ENCODE results near the gene BICRA.
A peak's percentile ranks its signal among the peaks of the same experiment; 100 is the strongest.
"Not testable (repeated sequence)": the region's sequence is repeated elsewhere in the genome, so short reads cannot be mapped to it uniquely, and the experiment has no call there.

Gene BICRA

GRCh38 chr19:47694466-47695273 is 85.7 kb downstream of the BICRA start:
- DNase-seq = no peak

GRCh38 chr19:47695533-47696262 is 86.8 kb downstream of the BICRA start:
- no peak for DNase-seq

- no peak for DNase-seq
Observed at GRCh38 chr19:47696635-47697034, 87.7 kb downstream of the BICRA start.

GRCh38 chr19:47697863-47698609 is 89.1 kb downstream of the BICRA start:
- DNase-seq = peak; percentile 58

- no peak for DNase-seq
Observed at GRCh38 chr19:47698631-47699359, 89.9 kb downstream of the BICRA start.

- DNase-seq = peak; percentile 59
Observed at GRCh38 chr19:47699360-47699917, 90.5 kb downstream of the BICRA start.

GRCh38 chr19:47700934-47701716 is 92.2 kb downstream of the BICRA start:
- no peak for DNase-seq

- DNase-seq = no peak
Observed at GRCh38 chr19:47701717-47702552, 93.0 kb downstream of the BICRA start.

GRCh38 chr19:47702671-47703070 is 93.7 kb downstream of the BICRA start:
- no peak for DNase-seq

GRCh38 chr19:47703301-47703700 is 94.4 kb downstream of the BICRA start:
- DNase-seq = no peak

- no peak for DNase-seq
Observed at GRCh38 chr19:47704024-47704423, 95.1 kb downstream of the BICRA start.

GRCh38 chr19:47704656-47705055 is 95.7 kb downstream of the BICRA start:
- no peak for DNase-seq

GRCh38 chr19:47707135-47707925 is 98.4 kb downstream of the BICRA start:
- DNase-seq = peak; percentile 82

- no peak for DNase-seq
Observed at GRCh38 chr19:47711652-47712242, 102.8 kb downstream of the BICRA start.

- DNase-seq = peak; percentile 39
Observed at GRCh38 chr19:47713046-47714021, 104.4 kb downstream of the BICRA start, which contains the start of gene EHD2. EHD2 (plus strand) TSS chr19:47713422; CDS start chr19:47716613, 3,191 bp downstream.

- DNase-seq = no peak
Observed at GRCh38 chr19:47714339-47714738, 105.4 kb downstream of the BICRA start.

- not testable (repeated sequence) for DNase-seq
Observed at GRCh38 chr19:47714855-47715254, 105.9 kb downstream of the BICRA start.
